Left lobe of liver (tissue), 2 donors: ENCODE data around the gene AMDHD2. TPM values are rescaled to one million over a fixed set of nuclear protein-coding genes. Genes with fewer than 3 reads are reported as not detected.
A peak's percentile ranks its signal among the peaks of the same experiment; 100 is the strongest.

Experiments used
- ATAC-seq: fragments of 200-7000 bp; cut with Tn5 transposase; one replicate; pipeline ENCODE4 v1.9.1; 2020; ENCODE audit warnings: mild to moderate bottlenecking, moderate library complexity
- DNase-seq: peaks from one replicate; pipeline ENCODE4 v3.0.0-alpha.2; 2020; ENCODE audit warnings: low spot score
- total RNA-seq: library from RNA; stranded (reverse); gene quantifications from one replicate; pipeline ENCODE4 v1.2.1, GENCODE V29; 2021
- donor health status: DM: no; HTN: no; CAD: no; lungs with moderate emphysema.
- donor health status: DM: no; HTN: yes; CAD: no.

AMDHD2 gene
- total RNA-seq, 1 donor from 2014 or later, result 22.2 TPM

DNA sequence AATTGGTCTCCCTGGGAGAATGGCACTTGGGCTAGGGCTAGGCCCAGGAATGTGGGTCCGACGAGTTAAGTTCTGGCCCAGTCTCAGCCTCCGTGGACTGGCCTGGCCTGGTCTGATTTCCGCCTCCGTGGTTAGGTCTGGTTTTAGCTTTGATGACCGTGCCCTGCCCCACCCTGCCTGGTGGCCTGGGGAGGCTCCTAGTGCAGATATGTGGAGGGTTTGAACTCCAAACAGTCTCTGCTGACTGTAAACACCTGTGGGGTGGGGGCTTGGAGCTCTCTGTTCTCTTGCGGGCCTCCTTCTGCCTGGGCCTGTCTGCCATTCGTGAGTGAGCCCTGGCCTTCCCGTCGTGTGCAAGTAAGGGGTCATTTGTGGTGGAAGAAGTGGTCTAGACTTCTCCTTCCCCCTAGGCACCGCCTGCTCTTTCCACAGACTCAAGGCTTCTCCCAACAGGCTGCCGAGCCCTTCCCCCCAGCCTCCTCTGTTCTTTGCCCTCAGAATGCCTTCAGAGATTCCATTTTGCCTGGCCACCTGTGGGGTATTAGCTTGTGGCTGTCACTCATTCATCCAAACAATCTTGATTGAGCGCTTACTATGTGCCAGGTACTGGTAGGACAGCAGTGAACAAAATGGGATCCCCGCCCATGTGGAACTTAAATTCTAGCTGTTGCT, 4.9 kb upstream of the AMDHD2 start:
- DNase-seq, result peak; percentile 47
- no peak for ATAC-seq

DNA sequence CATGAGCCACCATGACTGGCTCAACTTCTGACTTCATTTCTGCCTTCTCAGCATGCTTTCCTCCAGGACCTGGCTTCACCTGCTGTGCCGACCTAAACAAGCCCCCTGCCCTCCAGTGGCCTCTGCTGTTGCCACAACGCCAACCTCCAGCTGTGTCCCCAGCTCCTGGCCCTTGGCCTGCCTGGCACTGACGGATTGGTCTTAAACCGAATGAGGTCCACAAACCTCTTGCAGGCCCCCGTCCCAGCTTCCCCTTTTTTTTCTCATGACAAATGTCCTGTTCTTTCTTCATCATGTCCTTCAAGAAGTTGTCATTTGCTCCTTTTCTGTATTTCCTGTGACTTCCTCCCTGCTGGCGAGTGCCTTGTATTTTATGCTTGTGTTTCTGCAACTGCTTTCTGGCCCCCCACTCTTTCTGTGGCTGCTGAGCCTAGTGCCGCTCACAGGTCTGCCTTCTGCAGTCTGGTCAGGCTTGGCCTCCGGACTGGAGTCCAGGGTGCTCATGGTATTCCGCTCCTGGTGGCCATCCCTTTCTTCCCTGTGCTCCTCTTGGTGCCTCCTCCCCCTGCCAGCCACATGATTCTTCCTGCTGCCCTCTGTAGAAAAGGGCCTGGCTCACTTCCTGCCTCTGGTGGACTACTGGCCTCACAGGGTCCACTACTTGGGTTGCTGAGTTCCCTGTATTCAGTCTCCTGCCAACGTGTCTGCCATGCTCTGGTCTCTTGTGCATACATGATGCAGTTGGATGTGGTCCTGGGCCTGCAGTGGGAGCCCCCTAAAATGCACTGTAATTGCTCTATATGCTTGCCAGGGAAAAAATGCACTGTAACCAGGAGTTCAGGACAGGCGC, 3.6 kb upstream of the AMDHD2 start:
- ATAC-seq, result peak; percentile 2
- DNase-seq, result peak; percentile 54

DNA sequence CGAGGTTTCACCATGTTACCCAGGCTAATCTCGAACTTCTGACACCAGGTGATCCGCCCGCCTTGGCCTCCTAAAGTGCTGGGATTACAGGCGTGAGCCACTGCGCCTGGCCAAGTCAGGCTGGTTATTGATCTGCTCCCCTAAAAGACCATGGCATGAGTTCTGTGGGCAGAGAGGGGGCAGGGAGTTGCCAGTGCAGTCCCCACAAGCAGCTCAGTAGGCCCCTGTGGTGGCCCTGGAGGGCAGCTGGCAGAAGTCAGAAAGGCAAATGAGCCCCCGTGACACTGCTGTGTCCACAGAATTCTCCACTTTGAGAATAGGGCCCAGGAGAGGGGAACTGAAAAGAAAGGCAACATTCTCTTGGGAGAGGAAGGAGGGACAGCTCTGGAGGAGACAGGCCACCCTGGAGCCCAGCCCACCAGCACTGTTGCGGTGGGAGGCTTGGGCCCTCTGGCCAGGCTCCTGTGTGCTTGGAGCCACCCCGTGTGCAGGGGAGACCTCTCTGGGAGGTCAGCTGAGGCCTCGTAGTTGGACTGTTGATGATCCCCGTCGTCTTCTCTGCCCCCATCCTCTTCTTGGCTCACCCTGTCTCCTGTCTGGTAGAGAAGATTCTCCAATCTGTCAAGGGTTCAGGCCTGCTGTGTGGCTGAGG, 2.1 kb upstream of the AMDHD2 start:
- no peak for ATAC-seq
- no peak for DNase-seq

DNA sequence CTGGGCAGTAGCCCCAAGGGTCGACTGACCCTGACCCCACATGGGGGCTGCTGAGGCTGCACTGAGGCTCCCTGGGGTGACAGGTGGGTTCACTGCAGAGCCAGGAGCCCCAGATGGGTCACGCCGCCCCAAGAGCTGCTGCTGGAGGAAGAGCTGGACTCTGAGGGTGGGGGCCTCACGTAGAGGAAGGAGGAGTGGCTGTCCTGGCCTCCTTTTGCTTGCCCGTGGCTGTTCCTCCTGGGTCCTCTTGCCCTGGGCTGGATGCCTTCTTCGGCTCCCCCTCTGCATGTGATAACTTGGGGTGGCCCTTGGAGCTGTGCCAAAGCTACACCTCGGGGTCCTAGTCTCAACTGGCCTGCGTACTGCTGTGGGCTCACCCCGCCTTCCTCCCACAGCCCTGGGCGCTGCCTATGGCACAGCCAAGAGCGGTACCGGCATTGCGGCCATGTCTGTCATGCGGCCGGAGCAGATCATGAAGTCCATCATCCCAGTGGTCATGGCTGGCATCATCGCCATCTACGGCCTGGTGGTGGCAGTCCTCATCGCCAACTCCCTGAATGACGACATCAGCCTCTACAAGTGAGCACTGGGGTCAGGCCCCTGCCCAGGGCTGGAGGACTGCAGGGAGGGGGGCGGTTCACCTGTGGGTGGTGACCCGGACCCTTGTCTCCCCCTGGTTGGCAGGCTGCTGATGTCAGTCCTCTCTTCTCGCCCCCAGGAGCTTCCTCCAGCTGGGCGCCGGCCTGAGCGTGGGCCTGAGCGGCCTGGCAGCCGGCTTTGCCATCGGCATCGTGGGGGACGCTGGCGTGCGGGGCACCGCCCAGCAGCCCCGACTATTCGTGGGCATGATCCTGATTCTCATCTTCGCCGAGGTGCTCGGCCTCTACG, 1.1 kb upstream of the AMDHD2 start:
- ATAC-seq (no peak), DNase-seq (peak; percentile 57)

DNA sequence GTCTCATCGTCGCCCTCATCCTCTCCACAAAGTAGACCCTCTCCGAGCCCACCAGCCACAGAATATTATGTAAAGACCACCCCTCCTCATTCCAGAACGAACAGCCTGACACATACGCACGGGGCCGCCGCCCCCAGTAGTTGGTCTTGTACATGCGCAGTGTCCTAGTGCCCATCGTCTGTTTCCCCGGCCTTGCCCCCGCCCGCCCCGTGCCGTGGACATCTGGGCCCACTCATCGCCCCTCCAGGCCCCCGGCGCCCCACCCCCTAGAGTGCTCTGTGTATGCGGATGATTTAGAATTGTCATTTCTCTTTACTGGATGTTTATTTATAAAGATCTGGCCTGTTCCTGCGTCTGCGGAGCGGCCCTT, 475 bp upstream of the AMDHD2 start:
- no peak for ATAC-seq
- no peak for DNase-seq

DNA sequence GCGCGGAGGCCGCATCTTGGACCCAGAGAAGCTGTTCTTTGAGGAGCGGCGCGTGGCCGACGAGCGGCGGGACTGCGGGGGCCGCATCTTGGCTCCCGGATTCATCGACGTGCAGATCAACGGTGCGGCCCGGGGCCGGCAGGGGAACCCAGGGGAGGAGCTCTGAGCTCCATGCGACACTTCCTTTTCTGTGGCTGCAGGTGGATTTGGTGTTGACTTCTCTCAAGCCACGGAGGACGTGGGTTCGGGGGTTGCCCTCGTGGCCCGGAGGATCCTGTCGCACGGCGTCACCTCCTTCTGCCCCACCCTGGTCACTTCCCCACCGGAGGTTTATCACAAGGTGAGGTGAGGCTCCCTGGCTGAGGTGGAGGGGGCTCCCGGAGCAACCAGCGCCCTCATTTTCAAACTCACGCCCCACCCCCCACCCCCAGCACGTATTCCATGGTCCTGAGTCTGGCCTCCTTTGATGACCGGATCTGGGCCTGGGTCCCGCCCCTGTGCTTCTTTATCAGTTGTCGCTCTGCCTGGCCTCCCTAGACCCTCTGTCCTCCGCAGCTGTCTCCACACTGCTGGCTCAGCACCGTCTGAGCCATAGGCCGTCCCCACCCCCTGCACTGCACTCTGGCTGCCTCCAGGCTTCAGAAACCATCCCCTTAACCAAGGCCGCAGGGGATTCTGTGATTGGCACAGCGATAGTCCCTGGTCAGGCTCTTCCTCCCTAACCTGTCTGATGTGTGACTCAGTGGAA, 787 bp downstream of the AMDHD2 start:
- no peak for ATAC-seq

DNA sequence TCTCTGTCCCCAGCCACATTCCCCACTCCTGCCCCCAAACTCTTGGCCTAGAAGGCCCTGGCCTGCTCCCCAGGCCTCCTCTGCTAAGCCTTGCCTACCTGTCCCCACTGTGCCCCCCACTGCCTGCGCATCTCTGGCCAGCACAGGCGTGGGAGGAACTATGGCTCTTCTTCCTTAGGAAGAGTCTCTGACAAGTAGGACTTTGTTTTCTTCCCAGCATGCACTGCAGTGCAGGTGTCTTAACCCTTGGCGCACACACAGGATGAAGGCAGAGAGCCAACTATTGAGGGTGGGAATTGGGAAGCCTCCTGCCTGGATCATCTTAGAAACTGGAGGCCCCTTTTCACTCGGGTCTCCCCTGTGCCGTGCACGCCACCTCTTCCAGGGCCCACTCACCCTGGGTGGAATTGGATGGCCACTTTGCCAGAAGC, 3.6 kb downstream of the AMDHD2 start:
- ATAC-seq (peak; percentile 44), DNase-seq (peak; percentile 61)

More for the DNA sequence above, 787 bp downstream of the AMDHD2 start:
- DNase-seq, result peak; percentile 54

DNA sequence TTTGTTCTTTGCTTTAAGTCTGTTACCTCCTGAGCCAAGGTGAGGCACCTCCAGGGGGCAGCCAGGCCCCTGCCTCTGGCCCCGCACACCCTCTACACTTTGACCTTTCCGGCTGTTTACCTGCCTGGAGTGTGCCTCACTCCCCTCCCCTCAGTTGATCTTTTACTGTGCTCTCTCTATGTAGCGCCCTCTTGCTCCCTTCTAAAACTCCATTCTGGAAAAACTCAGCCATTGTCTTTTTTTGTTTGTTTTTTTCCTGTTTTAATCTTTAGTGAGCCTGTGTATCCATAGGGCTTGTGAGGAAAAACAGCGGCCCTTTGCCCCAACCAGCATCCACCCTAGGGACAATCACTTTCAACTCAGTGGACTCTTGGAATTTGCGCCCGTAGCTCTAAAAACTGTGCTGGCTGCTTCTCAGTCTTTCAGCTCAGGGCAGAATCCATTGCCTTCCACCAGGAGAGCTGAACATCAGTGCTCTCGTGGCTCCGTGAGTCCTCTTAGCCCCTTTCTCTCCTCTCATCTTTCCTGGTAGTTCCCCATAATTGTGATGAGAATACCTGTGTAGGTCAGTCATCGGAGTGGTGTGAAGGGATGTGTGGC, 4.3 kb downstream of the AMDHD2 start:
- DNase-seq (peak; percentile 68), ATAC-seq (peak; percentile 78)

DNA sequence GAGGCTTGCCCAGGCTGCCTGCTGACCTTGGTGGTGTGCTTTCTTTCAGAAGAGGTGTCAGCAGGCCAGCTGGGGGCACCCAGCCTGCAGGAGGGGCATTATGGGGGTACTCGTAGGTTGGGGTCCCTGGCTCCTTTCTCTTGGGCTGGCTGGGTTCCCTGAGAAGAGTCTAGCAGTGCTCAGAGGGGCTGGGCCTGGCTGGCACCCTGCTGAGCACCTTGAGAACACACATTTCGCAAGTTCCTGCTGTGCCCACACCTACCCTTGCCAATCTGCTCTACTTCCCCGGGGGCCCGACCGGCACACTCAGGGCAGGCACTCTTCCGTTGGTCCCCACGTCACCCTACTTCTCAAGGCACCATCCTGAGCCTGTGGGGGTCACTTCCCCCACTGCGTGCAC, 6.0 kb downstream of the AMDHD2 start:
- ATAC-seq, result no peak
- DNase-seq, result no peak

DNA sequence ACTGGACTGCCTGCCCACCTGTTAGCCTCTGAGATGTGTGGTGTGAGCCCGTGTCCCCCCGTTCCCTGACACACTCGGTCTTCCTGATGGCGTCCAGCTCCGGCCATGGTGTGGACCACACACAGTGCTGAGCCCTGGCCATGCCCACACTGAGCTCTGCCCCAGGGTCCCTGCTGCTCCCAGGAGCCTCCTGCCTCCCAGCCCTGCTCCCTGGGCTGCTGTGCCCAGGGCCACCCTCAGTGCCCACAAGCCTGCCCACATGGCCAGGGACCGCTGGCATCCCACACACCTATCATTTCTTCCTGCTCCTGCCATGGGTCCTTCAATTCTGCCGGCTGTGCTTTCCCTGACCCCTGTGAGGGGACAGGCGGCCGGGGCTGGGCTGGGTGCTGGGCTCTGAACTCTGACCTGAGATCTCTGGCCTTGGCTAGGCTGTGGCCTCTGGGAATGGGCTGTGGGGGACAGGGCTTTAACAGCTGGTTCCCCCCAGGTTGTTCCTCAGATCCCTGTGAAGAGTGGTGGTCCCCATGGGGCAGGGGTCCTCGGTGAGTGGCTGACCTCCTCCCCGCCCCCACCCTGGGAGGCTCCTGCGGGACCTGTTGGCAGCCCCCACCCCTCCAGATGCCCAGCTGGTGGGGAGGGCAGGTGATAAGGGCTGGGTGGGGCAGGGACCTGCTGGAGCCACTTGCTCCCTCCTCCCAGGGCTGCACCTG, 7.1 kb downstream of the AMDHD2 start:
- ATAC-seq (no peak), DNase-seq (no peak)

DNA sequence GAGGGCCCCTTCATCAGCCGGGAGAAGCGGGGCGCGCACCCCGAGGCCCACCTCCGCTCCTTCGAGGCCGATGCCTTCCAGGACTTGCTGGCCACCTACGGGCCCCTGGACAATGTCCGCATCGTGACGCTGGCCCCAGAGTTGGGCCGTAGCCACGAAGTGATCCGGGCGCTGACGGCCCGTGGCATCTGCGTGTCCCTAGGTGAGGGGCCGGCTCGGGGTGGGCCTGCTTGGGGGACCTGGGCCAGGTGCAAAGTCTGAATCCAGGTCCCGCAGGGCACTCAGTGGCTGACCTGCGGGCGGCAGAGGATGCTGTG, 7.6 kb downstream of the AMDHD2 start:
- DNase-seq (no peak), ATAC-seq (no peak)

DNA sequence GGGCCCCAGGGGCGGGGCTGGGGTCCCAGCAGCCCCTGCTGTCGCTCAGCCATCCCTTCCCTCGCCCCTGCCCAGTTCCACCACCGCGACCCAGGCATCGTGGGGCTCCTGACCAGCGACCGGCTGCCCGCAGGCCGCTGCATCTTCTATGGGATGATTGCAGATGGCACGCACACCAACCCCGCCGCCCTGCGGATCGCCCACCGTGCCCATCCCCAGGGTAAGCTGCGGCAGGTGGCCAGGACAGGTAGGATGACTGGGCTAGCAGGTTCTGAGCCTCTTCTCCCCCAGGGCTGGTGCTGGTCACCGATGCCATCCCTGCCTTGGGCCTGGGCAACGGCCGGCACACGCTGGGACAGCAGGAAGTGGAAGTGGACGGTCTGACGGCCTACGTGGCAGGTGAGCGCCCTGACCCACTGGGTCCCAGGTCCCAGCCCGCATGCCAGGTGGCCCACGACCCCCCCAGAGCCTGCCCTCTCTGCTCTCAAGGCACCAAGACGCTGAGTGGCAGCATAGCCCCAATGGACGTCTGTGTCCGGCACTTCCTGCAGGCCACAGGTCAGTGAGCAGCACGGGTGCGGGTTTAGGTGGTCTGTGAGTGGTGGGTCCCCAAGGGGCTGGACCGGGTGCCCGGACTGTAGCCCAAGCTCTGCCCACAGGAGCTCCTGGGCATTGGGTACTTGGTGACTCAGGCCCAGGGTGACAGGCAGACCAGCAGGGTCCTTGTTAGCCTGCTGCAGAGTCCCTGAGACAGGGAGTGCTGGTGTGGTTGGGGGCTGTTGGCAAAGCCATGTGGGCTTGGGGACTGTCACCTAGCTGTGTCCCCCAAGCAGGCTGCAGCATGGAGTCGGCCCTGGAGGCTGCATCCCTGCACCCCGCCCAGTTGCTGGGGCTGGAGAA, 8.2 kb downstream of the AMDHD2 start:
- no peak for DNase-seq
- ATAC-seq, result no peak

DNA sequence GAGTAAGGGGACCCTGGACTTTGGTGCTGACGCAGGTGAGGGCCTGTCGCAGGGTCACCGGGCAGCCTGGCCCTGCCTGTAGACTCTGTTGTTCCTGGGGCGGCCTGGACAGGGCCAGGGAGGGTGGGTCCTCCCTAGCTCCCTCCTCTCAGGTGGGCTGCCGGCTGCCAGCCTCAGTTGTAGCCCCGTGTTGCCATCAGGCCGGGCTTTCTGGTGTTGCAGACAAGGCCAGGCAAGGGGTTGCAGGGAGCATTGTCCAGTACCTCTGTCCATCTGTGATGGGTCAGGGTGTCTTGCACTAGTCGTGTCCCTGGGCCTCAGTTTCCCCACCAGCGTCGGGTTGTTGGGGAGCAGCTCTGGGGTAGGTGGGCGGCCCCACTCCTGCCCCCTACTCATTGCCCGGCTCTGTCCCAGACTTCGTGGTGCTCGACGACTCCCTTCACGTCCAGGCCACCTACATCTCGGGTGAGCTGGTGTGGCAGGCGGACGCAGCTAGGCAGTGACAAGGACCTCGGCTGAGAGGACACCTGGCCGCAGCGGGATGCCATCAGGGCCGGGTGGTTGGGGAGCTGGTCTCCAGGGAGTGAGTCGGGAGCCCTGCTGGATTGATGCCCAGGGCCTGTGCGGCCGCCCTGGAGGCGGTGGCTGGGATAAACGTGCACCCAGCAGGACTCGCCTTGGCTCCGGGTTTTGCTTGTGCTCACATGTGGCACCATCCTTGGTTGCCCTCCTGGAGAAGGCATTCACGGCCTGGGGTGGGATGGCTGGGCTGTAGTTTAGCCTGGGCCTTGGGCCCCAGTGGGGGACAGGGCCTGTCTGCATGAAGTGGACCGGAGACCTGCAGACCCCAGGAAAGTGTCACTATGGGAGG, 9.1 kb downstream of the AMDHD2 start:
- DNase-seq (peak; percentile 51), ATAC-seq (no peak)

DNA sequence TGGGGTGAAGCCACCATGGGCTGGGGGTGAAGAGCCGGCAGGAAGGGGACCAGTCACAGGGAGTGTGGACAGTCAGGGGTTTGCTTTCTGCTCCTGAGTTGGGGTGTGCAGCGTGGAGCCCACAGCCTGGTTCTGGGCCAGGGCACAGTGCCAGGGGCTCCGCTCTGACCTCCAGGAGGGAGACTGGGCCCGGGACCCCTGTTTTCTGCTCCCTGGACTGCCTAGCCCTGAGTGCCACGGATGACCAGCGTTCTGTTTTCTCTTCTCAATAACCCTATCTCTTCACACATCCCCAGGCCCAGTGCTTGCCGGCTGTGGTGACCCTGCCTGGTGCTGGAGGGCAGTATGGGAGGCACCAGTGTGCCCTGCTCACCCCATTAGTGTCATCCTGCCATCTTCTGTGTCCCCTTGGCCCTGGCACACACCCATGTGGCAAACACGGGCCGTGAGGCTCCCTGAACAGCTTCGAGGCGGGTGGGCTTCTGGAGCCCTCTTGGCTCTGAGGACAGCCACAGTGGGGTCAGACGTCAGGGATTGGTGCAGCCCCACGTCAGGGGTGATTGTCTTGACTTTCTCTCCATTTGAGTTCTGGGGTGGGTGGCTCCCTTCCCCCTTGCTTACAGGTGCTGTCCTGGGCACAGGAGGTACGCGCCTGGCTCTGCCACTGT, 9.9 kb downstream of the AMDHD2 start:
- ATAC-seq (no peak), DNase-seq (peak; percentile 51)

DNA sequence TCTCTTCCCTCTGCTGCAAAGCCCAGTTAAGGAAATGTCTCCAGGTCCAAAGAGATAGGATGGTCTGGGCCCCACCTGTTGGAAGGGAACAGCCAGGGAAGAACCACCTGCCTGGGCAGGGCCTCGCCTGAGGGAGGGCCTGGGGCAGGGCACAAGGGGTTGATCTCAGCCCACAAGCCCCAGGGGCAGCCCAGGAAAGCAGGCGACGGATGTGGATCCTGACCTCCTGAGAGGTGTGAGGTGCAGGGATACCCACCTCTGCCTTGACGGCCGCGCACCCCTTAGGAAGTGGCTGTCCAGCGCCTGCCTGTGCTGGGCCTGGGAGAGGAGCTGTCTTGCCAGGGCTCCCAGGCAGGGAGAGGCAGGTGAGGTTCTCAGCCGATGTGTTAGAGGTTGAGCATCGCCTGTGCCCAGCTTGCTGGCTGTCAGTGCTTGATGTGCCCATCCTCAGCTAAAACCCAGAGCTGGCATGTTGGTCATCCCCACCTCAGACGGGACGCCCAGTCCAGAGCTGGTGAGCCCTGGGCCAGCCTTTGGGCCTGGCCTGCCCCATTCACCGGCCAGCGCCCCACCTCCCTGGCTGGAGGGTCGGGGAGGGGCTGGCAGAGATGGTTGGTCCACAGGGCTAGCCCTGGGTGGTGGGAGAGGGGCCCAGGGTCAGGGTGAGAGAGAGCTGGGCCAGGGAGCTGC, 10.6 kb downstream of the AMDHD2 start:
- DNase-seq, result peak; percentile 50
- ATAC-seq, result no peak

DNA sequence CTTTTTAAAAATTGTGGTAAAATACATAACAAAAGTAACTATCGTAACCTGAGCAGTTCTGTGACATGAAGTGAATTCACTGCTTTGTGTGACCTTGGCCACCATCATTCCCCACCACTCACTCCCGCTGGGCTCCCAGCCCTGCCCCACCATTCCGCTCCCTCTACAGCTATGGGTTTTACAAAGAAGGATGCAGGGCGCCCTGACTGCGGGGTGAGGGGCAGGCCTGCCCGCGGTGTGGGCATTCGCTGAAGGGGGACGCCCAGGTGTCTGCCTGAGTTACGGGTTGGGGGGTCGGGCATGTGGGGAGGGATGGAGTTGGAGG, 11.2 kb downstream of the AMDHD2 start, which contains the start of gene CEMP1:
Gene CEMP1, minus strand, starts transcription at position 38 of the 325 bp plus-strand sequence. CDS start 335 bp downstream, outside the sequence.
- ATAC-seq (no peak), DNase-seq (no peak)
